Measurements from ENCODE around the gene SSC5D.

Gene SSC5D

GRCh38 chr19:55451965-55452748 is 36.1 kb upstream of the SSC5D start:
- TF ChIP-seq POLR2AphosphoS5 (IDR thresholded peaks at IDR 0.05; ENCODE audit: low read depth, low read length) (no peak), TAF1 (IDR thresholded peaks at IDR 0.05; ENCODE audit: borderline replicate concordance, insufficient read depth, low read length) (no peak), FOXP2 (optimal IDR thresholded peaks at IDR 0.05; ENCODE audit: borderline replicate concordance, extremely low read depth, extremely low read length, insufficient read depth) (no peak), SIN3A (IDR thresholded peaks at IDR 0.05; ENCODE audit: borderline replicate concordance, insufficient read depth, low read length) (no peak)
- TF ChIP-seq, protein P1, sequence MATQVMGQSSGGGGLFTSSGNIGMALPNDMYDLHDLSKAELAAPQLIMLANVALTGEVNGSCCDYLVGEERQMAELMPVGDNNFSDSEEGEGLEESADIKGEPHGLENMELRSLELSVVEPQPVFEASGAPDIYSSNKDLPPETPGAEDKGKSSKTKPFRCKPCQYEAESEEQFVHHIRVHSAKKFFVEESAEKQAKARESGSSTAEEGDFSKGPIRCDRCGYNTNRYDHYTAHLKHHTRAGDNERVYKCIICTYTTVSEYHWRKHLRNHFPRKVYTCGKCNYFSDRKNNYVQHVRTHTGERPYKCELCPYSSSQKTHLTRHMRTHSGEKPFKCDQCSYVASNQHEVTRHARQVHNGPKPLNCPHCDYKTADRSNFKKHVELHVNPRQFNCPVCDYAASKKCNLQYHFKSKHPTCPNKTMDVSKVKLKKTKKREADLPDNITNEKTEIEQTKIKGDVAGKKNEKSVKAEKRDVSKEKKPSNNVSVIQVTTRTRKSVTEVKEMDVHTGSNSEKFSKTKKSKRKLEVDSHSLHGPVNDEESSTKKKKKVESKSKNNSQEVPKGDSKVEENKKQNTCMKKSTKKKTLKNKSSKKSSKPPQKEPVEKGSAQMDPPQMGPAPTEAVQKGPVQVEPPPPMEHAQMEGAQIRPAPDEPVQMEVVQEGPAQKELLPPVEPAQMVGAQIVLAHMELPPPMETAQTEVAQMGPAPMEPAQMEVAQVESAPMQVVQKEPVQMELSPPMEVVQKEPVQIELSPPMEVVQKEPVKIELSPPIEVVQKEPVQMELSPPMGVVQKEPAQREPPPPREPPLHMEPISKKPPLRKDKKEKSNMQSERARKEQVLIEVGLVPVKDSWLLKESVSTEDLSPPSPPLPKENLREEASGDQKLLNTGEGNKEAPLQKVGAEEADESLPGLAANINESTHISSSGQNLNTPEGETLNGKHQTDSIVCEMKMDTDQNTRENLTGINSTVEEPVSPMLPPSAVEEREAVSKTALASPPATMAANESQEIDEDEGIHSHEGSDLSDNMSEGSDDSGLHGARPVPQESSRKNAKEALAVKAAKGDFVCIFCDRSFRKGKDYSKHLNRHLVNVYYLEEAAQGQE (IDR thresholded peaks at IDR 0.05; ENCODE audit: insufficient read depth in 1 of 2, low read depth in 2 of 2, low read length in 2 of 2): no peak

- TF ChIP-seq, protein P1 (IDR thresholded peaks at IDR 0.05; ENCODE audit: insufficient read depth in 1 of 2, low read depth in 2 of 2, low read length in 2 of 2): no peak
- no peak for TF ChIP-seq TAF1 (IDR thresholded peaks at IDR 0.05; ENCODE audit: borderline replicate concordance, insufficient read depth, low read length)
- TF ChIP-seq FOXP2 (optimal IDR thresholded peaks at IDR 0.05; ENCODE audit: borderline replicate concordance, extremely low read depth, extremely low read length, insufficient read depth): no peak
- TF ChIP-seq POLR2AphosphoS5 (IDR thresholded peaks at IDR 0.05; ENCODE audit: low read depth, low read length): no peak
- TF ChIP-seq SIN3A (IDR thresholded peaks at IDR 0.05; ENCODE audit: borderline replicate concordance, insufficient read depth, low read length): no peak
Observed at GRCh38 chr19:55452749-55453346, 35.4 kb upstream of the SSC5D start.

- TF ChIP-seq TAF1 (IDR thresholded peaks at IDR 0.05; ENCODE audit: borderline replicate concordance, insufficient read depth, low read length) (no peak), FOXP2 (optimal IDR thresholded peaks at IDR 0.05; ENCODE audit: borderline replicate concordance, extremely low read depth, extremely low read length, insufficient read depth) (no peak), POLR2AphosphoS5 (IDR thresholded peaks at IDR 0.05; ENCODE audit: low read depth, low read length) (no peak), SIN3A (IDR thresholded peaks at IDR 0.05; ENCODE audit: borderline replicate concordance, insufficient read depth, low read length) (no peak)
- TF ChIP-seq, protein P1 (IDR thresholded peaks at IDR 0.05; ENCODE audit: insufficient read depth in 1 of 2, low read depth in 2 of 2, low read length in 2 of 2): no peak
Observed at GRCh38 chr19:55453511-55454260, 34.5 kb upstream of the SSC5D start.

DNA sequence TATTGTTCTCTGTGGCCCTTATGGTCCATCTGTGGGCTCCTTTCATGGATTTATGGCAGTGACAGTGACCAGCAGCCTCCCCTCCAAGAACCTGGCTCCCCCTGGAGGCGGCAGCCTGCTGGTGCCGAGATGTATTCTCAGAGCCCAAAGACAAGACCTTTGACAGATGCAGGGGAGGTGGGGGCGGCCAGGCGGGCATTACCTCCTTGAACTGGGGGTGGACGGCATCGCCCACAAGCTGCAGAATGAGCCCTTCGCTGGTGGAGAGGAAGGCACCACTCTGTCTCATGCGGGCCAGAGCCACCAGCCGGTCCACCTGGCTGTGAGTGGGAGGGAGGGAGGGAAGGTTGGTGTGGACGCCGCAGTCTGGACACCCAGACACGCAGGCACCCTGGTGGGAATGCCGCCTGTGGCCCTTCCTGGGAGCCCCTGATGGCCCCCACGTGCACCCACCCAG is 33.4 kb upstream of the SSC5D start:
- TF ChIP-seq FOXP2 (optimal IDR thresholded peaks at IDR 0.05; ENCODE audit: borderline replicate concordance, extremely low read depth, extremely low read length, insufficient read depth) (no peak), POLR2AphosphoS5 (IDR thresholded peaks at IDR 0.05; ENCODE audit: low read depth, low read length) (no peak), SIN3A (IDR thresholded peaks at IDR 0.05; ENCODE audit: borderline replicate concordance, insufficient read depth, low read length) (no peak), TAF1 (IDR thresholded peaks at IDR 0.05; ENCODE audit: borderline replicate concordance, insufficient read depth, low read length) (no peak)
- TF ChIP-seq, protein P1 (IDR thresholded peaks at IDR 0.05; ENCODE audit: insufficient read depth in 1 of 2, low read depth in 2 of 2, low read length in 2 of 2): no peak

All from PFSK-1 (cell line).